HEK293T (cell line): ENCODE data around the gene TCAP.

Experiments
- CTCF ChIA-PET: fragments of 350-600 bp; formaldehyde crosslinking; extraction: SDS; loops from one replicate; lab custom pipeline; 2021; ENCODE audit warnings: antibody characterized with exemption, inconsistent platforms; lab: Yijun Ruan, JAX
- POLR2A ChIA-PET: fragments of 350-600 bp; formaldehyde crosslinking; extraction: SDS; loops from one replicate; lab custom pipeline; 2020; ENCODE audit warnings: antibody characterized with exemption, inconsistent platforms; lab: Yijun Ruan, JAX
- DNase-seq: peaks from one replicate; pipeline ENCODE4 v3.0.0; 2012; ENCODE audit warnings: mixed read lengths; ENCODE audit errors: extremely low spot score
- ARNT ChIP-seq: fragments of 450-650 bp; IDR thresholded peaks from 2 replicates; pipeline ENCODE4 v1.6.1; 2017; ENCODE audit warnings: mild to moderate bottlenecking
- BHLHE40 ChIP-seq: fragments of 450-650 bp; IDR thresholded peaks from 2 replicates; pipeline ENCODE4 v1.6.1; 2016; ENCODE audit warnings: mild to moderate bottlenecking, moderate library complexity, borderline replicate concordance
- CTBP1 ChIP-seq: fragments of 450-650 bp; IDR thresholded peaks from 2 replicates; pipeline ENCODE4 v1.6.1; 2016; ENCODE audit warnings: borderline replicate concordance
- ELF4 ChIP-seq: fragments of 450-650 bp; IDR thresholded peaks from 2 replicates; pipeline ENCODE4 v1.6.1; 2017; ENCODE audit warnings: antibody characterized with exemption
- FOXA1 ChIP-seq: fragments of 450-650 bp; IDR thresholded peaks from 2 replicates; pipeline ENCODE4 v1.6.1; 2016; ENCODE audit warnings: mild to moderate bottlenecking
- FOXK2 ChIP-seq: fragments of 450-650 bp; IDR thresholded peaks from 2 replicates; pipeline ENCODE4 v1.6.1; 2016; ENCODE audit warnings: mild to moderate bottlenecking
- FOXM1 ChIP-seq: fragments of 450-650 bp; IDR thresholded peaks from 2 replicates; pipeline ENCODE4 v1.6.1; 2017; ENCODE audit warnings: mild to moderate bottlenecking, borderline replicate concordance
- HDGF ChIP-seq: fragments of 450-650 bp; IDR thresholded peaks from 2 replicates; pipeline ENCODE4 v1.6.1; 2017; ENCODE audit warnings: antibody characterized with exemption, borderline replicate concordance
- L3MBTL2 ChIP-seq: fragments of 450-650 bp; conservative IDR thresholded peaks from 2 replicates; pipeline ENCODE4 v1.6.1; 2016; ENCODE audit warnings: mild to moderate bottlenecking
- LEF1 ChIP-seq: fragments of 450-650 bp; IDR thresholded peaks from 2 replicates; pipeline ENCODE4 v1.6.1; 2017; ENCODE audit warnings: mild to moderate bottlenecking, borderline replicate concordance
- NFRKB ChIP-seq: fragments of 450-650 bp; IDR thresholded peaks from 2 replicates; pipeline ENCODE4 v1.6.1; 2016; ENCODE audit warnings: mild to moderate bottlenecking, moderate library complexity
- PKNOX1 ChIP-seq: fragments of 450-650 bp; IDR thresholded peaks from 2 replicates; pipeline ENCODE4 v1.6.1; 2016
- SP1 ChIP-seq: fragments of 450-650 bp; IDR thresholded peaks from 2 replicates; pipeline ENCODE4 v1.6.1; 2017
- SUZ12 ChIP-seq: fragments of 450-650 bp; IDR thresholded peaks from 2 replicates; pipeline ENCODE4 v1.6.1; 2016; ENCODE audit warnings: mild to moderate bottlenecking
- TARDBP ChIP-seq: fragments of 450-650 bp; IDR thresholded peaks from 2 replicates; pipeline ENCODE4 v1.6.1; 2016
- ZNF384 ChIP-seq: fragments of 450-650 bp; IDR thresholded peaks from 2 replicates; pipeline ENCODE4 v1.6.1; 2016

The TCAP gene

GRCh38 chr17:39624313-39624712, 40.8 kb upstream of the TCAP start:
- CTCF ChIA-PET, result interaction anchor here (0.7 to 7.6 kb wide), 6 partner anchors 9 to 131 kb away, joined by 3 to 80 read pairs (median 28); partner anchors contain the start of genes PNMT and STARD3
- DNase-seq, result no peak
- POLR2A ChIA-PET, result no interaction called here
- TF ChIP-seq PKNOX1, result no peak

- no peak for DNase-seq
- CTCF ChIA-PET, result interaction anchor here (0.5 to 7.6 kb wide), 4 partner anchors 8 to 332 kb away, joined by 3 to 80 read pairs (median 40); partner anchors contain the start of gene PNMT
- POLR2A ChIA-PET, result no interaction called here
- no peak for TF ChIP-seq FOXM1
- TF ChIP-seq BHLHE40, result no peak
- TF ChIP-seq ARNT, result no peak
- no peak for TF ChIP-seq LEF1
- no peak for TF ChIP-seq FOXK2
- TF ChIP-seq FOXA1, result no peak
- no peak for TF ChIP-seq PKNOX1
- TF ChIP-seq NFRKB, result no peak
- TF ChIP-seq L3MBTL2, result no peak
- TF ChIP-seq SP1, result no peak
Measured at GRCh38 chr17:39625198-39625785, 39.9 kb upstream of the TCAP start.

GRCh38 chr17:39626171-39627046, 38.7 kb upstream of the TCAP start, which contains the start of gene PPP1R1B:
PPP1R1B (plus strand) TSS chr17:39626952; CDS start chr17:39627393, 441 bp downstream.
- ChIA-PET CTCF (interaction anchor here (0.5 kb wide), 1 partner anchor 289 kb away, joined by 3 read pairs; no protein-coding TSS in a partner anchor), POLR2A (no interaction called here)
- DNase-seq, result no peak
- TF ChIP-seq FOXA1 (no peak), TARDBP (no peak), NFRKB (no peak), CTBP1 (no peak), SUZ12 (no peak), HDGF (no peak), ZNF384 (no peak), ARNT (no peak), L3MBTL2 (no peak), FOXK2 (no peak), BHLHE40 (no peak), FOXM1 (no peak), PKNOX1 (no peak), SP1 (no peak), ELF4 (no peak), LEF1 (no peak)

- TF ChIP-seq L3MBTL2 (no peak), SP1 (no peak), ZNF384 (no peak), SUZ12 (no peak), ARNT (no peak), ELF4 (no peak), NFRKB (no peak), FOXM1 (no peak), PKNOX1 (no peak), FOXK2 (no peak), HDGF (no peak), BHLHE40 (no peak), CTBP1 (no peak), TARDBP (no peak), LEF1 (no peak), FOXA1 (no peak)
- ChIA-PET POLR2A (no interaction called here), CTCF (no interaction called here)
- DNase-seq, result no peak
Measured at GRCh38 chr17:39627047-39627711, 38.0 kb upstream of the TCAP start.
